SK-N-SH treated with all-trans-retinoic acid at 6 μM for 48 hours (cell line): ENCODE data around the gene APOBEC3C.

Source experiments
- ATAC-seq: fragments of 200-7000 bp; cut with Tn5 transposase; 3 replicates; pipeline ENCODE4 v1.9.1; 2020; ENCODE audit warnings: mild to moderate bottlenecking, moderate library complexity
- ARNTL ChIP-seq: fragments of 450-650 bp; formaldehyde crosslinking; IDR thresholded peaks from 2 replicates; pipeline ENCODE4 v1.5.0; 2020; ENCODE audit warnings: low read depth, mild to moderate bottlenecking, moderate library complexity, borderline replicate concordance
- BACH2 ChIP-seq: fragments of 250-450 bp; sonication (Bioruptor Pico); IDR thresholded peaks from 2 replicates; pipeline ENCODE4 v1.9.0; 2021; ENCODE audit warnings: mild to moderate bottlenecking, borderline replicate concordance
- CSDC2 ChIP-seq: fragments of 250-450 bp; sonication (Bioruptor Pico); IDR thresholded peaks from 2 replicates; pipeline ENCODE4 v1.5.0; 2020; ENCODE audit warnings: mild to moderate bottlenecking, moderate library complexity
- ESRRG ChIP-seq: fragments of 250-450 bp; sonication (Bioruptor Pico); IDR thresholded peaks from 2 replicates; pipeline ENCODE4 v1.6.1; 2021; ENCODE audit warnings: mild to moderate bottlenecking
- GLIS3 ChIP-seq: fragments of 250-450 bp; sonication (Bioruptor Pico); IDR thresholded peaks from 2 replicates; pipeline ENCODE4 v1.5.0; 2020; ENCODE audit warnings: mild to moderate bottlenecking, moderate library complexity
- ISL1 ChIP-seq: fragments of 250-450 bp; sonication (Bioruptor Pico); IDR thresholded peaks from 2 replicates; pipeline ENCODE4 v2.1.2; 2022; ENCODE audit warnings: mild to moderate bottlenecking, moderate library complexity
- OSR1 ChIP-seq: fragments of 250-450 bp; sonication (Bioruptor Pico); IDR thresholded peaks from 2 replicates; pipeline ENCODE4 v1.8.0; 2022; ENCODE audit warnings: moderate library complexity, mild to moderate bottlenecking, inconsistent platforms
- RARB ChIP-seq: fragments of 250-450 bp; sonication (Bioruptor Pico); IDR thresholded peaks from 2 replicates; pipeline ENCODE4 v1.8.0; 2021; ENCODE audit warnings: mild to moderate bottlenecking, moderate library complexity
- SNAI2 ChIP-seq: fragments of 250-450 bp; sonication (Bioruptor Pico); IDR thresholded peaks from 2 replicates; pipeline ENCODE4 v1.5.0; 2020; ENCODE audit warnings: mild to moderate bottlenecking, moderate library complexity
- TCF4 ChIP-seq: fragments of 250-450 bp; sonication (Bioruptor Pico); IDR thresholded peaks from 2 replicates; pipeline ENCODE4 v1.8.0; 2021; ENCODE audit warnings: mild to moderate bottlenecking, moderate library complexity, borderline replicate concordance
- TOX ChIP-seq: fragments of 250-450 bp; sonication (Bioruptor Pico); IDR thresholded peaks from 2 replicates; pipeline ENCODE4 v1.8.0; 2021; ENCODE audit warnings: mild to moderate bottlenecking, moderate library complexity, borderline replicate concordance
- ZC3H10 ChIP-seq: fragments of 250-450 bp; sonication (Bioruptor Pico); IDR thresholded peaks from 2 replicates; pipeline ENCODE4 v1.5.1; 2021; ENCODE audit warnings: mild to moderate bottlenecking, moderate library complexity
- ZFP3 ChIP-seq: fragments of 250-450 bp; sonication (Bioruptor Pico); IDR thresholded peaks from 2 replicates; pipeline ENCODE4 v1.5.0; 2020; ENCODE audit warnings: mild to moderate bottlenecking, moderate library complexity
- ZNF565 ChIP-seq: fragments of 450-650 bp; formaldehyde crosslinking; conservative IDR thresholded peaks from 2 replicates; pipeline ENCODE4 v1.5.0; 2020; ENCODE audit warnings: low read depth, mild to moderate bottlenecking, moderate library complexity
- ZNF70 ChIP-seq: fragments of 450-650 bp; formaldehyde crosslinking; IDR thresholded peaks from 2 replicates; pipeline ENCODE4 v1.5.0; 2020; ENCODE audit warnings: mild to moderate bottlenecking, moderate library complexity
- ZNF8 ChIP-seq: fragments of 450-650 bp; formaldehyde crosslinking; IDR thresholded peaks from 2 replicates; pipeline ENCODE4 v1.5.0; 2020; ENCODE audit warnings: mild to moderate bottlenecking, moderate library complexity
- TF ChIP-seq, protein P1 (sequence below): fragments of 250-450 bp; sonication (Bioruptor Pico); IDR thresholded peaks from 2 replicates; pipeline ENCODE4 v1.5.1; 2021; ENCODE audit warnings: mild to moderate bottlenecking, moderate library complexity
- TF ChIP-seq, protein P2 (sequence below): fragments of 250-450 bp; sonication (Bioruptor Pico); IDR thresholded peaks from 2 replicates; pipeline ENCODE4 v1.5.1; 2020; ENCODE audit warnings: low read depth, mild to moderate bottlenecking, moderate library complexity
- TF ChIP-seq, protein P3 (sequence below): fragments of 250-450 bp; sonication (Bioruptor Pico); IDR thresholded peaks from 2 replicates; pipeline ENCODE4 v1.8.0; 2020; ENCODE audit warnings: mild to moderate bottlenecking, moderate library complexity, borderline replicate concordance
- TF ChIP-seq, protein P4 (sequence below): fragments of 250-450 bp; sonication (Bioruptor Pico); IDR thresholded peaks from 2 replicates; pipeline ENCODE4 v1.5.0; 2020; ENCODE audit warnings: mild to moderate bottlenecking, moderate library complexity
- TF ChIP-seq, protein P5 (sequence below): fragments of 250-450 bp; sonication (Bioruptor Pico); IDR thresholded peaks from 2 replicates; pipeline ENCODE4 v1.8.0; 2021; ENCODE audit warnings: low read depth, mild to moderate bottlenecking, moderate library complexity, borderline replicate concordance

Gene APOBEC3C

DNA sequence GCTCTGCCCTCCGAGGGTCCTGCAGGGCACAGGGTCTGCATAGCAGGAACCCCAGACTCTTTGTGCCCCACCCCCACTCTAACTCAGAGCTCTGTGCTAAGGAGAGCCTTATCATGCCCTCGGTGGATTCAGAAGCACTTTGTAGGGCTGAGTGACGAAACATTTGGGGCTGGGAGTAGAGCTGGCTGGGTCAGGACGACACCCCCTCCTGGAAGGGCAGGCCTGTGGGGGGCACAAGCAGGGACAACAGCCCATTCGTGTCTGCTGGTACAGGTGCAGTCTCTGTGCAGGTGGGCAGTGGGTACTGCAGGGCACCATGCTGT lies 47.7 kb upstream of the APOBEC3C start (continued):
- TF ChIP-seq, protein P1, sequence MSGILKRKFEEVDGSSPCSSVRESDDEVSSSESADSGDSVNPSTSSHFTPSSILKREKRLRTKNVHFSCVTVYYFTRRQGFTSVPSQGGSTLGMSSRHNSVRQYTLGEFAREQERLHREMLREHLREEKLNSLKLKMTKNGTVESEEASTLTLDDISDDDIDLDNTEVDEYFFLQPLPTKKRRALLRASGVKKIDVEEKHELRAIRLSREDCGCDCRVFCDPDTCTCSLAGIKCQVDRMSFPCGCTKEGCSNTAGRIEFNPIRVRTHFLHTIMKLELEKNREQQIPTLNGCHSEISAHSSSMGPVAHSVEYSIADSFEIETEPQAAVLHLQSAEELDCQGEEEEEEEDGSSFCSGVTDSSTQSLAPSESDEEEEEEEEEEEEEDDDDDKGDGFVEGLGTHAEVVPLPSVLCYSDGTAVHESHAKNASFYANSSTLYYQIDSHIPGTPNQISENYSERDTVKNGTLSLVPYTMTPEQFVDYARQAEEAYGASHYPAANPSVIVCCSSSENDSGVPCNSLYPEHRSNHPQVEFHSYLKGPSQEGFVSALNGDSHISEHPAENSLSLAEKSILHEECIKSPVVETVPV = no peak

DNA sequence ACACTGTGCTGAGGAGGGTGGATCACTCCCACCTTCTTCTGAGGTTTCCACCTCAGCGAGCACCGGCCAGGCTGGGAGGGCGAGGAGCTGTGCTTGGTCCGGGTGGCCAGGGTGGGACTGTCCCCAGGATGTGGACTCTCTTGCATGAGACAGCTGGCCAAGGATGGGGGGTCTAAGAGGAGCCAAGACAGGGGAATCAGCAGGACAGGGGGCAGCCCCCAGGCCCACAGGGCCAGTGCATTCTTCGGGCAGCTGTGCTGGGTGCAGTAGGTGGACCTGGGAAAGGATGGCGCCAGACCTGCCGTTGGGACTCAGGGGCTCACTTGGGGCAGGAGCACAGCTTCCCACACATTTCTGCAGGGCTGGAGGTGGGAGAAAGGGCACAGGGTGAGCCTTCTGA lies 47.1 kb upstream of the APOBEC3C start:
- no peak for ATAC-seq
- TF ChIP-seq, protein P2, sequence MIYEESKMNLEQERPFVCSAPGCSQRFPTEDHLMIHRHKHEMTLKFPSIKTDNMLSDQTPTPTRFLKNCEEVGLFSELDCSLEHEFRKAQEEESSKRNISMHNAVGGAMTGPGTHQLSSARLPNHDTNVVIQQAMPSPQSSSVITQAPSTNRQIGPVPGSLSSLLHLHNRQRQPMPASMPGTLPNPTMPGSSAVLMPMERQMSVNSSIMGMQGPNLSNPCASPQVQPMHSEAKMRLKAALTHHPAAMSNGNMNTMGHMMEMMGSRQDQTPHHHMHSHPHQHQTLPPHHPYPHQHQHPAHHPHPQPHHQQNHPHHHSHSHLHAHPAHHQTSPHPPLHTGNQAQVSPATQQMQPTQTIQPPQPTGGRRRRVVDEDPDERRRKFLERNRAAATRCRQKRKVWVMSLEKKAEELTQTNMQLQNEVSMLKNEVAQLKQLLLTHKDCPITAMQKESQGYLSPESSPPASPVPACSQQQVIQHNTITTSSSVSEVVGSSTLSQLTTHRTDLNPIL = no peak
- TF ChIP-seq GLIS3 (CRISPR knock-in tag) = no peak
- no peak for TF ChIP-seq ZNF8
- no peak for TF ChIP-seq CSDC2

DNA sequence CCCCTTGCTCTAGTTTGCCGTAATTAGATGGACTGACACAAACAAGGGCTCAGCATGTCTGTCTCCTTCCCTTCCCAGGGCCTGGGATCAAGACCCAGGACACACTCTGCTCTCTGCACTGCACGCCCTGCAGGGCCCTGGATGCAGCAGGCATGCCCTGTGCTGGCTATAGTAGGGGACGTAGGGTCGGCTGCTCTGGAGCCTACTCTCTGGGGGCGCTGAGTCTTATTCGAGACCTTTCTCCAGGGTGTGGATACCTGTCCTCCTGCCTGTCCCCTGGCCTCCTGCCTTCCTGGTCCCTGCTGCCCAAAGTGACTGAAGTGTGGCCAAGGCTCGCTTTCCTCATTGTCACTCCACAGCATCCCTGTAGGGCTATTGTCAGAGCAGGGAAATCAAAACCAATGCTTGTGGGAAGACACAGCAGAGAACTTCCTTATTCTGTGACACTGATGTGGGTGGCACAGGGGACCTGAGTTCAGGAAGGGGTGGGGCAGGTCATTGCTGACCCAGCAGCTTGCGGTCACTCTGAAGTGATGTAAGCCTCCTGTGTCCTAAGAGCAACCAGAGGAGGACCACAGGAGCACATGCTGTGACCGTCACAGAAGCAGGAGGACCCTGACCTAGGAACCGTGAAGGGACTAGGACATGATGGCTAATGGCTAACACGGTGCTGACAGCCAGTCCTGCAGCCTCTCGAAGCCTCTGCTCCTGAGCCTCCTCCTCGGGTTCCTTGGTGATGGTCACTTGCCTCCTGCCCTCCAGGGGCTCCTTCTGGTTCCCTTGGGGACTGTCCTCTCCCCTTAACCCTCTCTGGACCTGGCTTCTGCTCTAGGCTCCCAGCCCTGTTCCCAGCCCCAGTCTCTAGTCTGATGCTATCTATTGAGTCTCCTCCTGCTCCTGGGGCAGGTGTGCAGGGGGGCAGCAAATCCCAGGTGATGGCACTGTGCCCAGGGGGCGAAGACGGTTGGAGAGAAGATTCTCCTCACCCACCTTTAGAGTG lies 46.3 kb upstream of the APOBEC3C start:
- TF ChIP-seq, protein P3, sequence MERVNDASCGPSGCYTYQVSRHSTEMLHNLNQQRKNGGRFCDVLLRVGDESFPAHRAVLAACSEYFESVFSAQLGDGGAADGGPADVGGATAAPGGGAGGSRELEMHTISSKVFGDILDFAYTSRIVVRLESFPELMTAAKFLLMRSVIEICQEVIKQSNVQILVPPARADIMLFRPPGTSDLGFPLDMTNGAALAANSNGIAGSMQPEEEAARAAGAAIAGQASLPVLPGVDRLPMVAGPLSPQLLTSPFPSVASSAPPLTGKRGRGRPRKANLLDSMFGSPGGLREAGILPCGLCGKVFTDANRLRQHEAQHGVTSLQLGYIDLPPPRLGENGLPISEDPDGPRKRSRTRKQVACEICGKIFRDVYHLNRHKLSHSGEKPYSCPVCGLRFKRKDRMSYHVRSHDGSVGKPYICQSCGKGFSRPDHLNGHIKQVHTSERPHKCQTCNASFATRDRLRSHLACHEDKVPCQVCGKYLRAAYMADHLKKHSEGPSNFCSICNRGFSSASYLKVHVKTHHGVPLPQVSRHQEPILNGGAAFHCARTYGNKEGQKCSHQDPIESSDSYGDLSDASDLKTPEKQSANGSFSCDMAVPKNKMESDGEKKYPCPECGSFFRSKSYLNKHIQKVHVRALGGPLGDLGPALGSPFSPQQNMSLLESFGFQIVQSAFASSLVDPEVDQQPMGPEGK (CRISPR knock-in tag) = no peak
- no peak for TF ChIP-seq ARNTL (CRISPR knock-in tag)
- TF ChIP-seq, all 23 proteins: peak for 0
- no peak for ATAC-seq

DNA sequence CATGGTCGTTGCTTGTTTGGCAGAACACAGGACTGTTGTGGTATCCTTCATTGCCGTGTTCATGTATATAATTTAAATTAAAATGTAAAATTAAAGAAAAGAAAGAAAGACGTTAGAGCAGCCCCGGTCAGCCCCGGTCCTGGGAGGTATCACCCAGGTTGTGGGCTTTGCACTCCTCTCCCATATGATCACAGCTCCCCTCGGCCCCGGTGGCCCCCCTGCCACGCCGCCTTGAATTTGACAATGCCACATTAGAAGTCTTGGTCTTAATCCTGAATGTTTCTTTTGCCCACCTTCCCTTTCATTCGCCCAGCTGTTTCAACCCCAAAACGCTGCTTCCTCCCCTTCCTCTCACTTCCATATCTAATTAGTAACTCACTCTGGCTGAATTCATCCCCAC lies 45.3 kb upstream of the APOBEC3C start:
- ATAC-seq = no peak
- TF ChIP-seq ZNF70 (CRISPR knock-in tag) = no peak

DNA sequence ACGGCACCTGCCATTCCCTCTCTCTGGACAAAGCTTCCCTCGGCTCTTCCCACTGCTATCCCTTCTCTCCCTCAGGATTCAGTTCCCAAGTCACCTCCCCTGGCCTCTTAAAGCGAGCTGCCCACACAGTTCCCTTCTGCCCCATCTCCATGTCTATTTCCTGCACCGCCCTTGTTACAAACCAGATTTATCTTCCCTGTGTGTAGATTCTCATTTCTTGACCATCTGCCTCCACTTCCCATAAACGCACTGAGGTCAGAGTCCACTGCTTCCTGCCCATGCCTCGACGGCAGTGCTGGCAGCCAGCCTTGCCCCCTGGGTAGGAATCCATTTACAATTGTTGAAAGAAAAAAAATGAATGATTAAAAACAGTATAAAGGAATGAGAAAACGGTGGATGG lies 43.5 kb upstream of the APOBEC3C start:
- TF ChIP-seq RARB (CRISPR knock-in tag) (no peak), ISL1 (no peak), ZC3H10 (CRISPR knock-in tag) (no peak), TCF4 (no peak)
- ATAC-seq = no peak

DNA sequence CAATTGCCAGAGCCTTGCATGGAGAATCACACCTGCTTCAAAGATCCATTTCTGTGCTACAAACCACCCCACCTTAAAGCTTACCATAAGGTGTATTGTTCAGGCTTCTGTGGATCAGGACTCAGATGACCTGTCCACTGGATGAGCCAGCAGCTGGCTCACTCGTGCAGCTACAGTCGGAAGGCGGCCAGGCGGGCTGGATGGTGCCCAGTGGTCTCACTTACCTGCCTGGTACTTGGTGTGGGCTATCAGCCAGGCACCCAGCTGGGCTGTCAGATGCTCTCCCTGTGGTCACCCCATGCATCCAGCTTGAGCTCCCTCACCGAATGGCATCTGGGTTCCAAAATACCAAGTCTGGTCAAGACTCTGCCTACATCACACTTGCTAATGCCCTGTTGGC lies 42.9 kb upstream of the APOBEC3C start:
- no peak for ATAC-seq
- TF ChIP-seq ZNF8 (no peak), CSDC2 (no peak), RARB (CRISPR knock-in tag) (no peak), BACH2 (CRISPR knock-in tag) (no peak), ZFP3 (CRISPR knock-in tag) (no peak), SNAI2 (no peak), TOX (CRISPR knock-in tag) (no peak), ZNF70 (CRISPR knock-in tag) (no peak), OSR1 (CRISPR knock-in tag) (no peak), ZNF565 (no peak), ESRRG (CRISPR knock-in tag) (no peak)
- TF ChIP-seq, protein P3 (CRISPR knock-in tag) = no peak
- TF ChIP-seq, protein P4, sequence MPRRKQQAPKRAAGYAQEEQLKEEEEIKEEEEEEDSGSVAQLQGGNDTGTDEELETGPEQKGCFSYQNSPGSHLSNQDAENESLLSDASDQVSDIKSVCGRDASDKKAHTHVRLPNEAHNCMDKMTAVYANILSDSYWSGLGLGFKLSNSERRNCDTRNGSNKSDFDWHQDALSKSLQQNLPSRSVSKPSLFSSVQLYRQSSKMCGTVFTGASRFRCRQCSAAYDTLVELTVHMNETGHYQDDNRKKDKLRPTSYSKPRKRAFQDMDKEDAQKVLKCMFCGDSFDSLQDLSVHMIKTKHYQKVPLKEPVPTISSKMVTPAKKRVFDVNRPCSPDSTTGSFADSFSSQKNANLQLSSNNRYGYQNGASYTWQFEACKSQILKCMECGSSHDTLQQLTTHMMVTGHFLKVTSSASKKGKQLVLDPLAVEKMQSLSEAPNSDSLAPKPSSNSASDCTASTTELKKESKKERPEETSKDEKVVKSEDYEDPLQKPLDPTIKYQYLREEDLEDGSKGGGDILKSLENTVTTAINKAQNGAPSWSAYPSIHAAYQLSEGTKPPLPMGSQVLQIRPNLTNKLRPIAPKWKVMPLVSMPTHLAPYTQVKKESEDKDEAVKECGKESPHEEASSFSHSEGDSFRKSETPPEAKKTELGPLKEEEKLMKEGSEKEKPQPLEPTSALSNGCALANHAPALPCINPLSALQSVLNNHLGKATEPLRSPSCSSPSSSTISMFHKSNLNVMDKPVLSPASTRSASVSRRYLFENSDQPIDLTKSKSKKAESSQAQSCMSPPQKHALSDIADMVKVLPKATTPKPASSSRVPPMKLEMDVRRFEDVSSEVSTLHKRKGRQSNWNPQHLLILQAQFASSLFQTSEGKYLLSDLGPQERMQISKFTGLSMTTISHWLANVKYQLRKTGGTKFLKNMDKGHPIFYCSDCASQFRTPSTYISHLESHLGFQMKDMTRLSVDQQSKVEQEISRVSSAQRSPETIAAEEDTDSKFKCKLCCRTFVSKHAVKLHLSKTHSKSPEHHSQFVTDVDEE = no peak
- TF ChIP-seq, protein P2 = no peak
- TF ChIP-seq, protein P5, sequence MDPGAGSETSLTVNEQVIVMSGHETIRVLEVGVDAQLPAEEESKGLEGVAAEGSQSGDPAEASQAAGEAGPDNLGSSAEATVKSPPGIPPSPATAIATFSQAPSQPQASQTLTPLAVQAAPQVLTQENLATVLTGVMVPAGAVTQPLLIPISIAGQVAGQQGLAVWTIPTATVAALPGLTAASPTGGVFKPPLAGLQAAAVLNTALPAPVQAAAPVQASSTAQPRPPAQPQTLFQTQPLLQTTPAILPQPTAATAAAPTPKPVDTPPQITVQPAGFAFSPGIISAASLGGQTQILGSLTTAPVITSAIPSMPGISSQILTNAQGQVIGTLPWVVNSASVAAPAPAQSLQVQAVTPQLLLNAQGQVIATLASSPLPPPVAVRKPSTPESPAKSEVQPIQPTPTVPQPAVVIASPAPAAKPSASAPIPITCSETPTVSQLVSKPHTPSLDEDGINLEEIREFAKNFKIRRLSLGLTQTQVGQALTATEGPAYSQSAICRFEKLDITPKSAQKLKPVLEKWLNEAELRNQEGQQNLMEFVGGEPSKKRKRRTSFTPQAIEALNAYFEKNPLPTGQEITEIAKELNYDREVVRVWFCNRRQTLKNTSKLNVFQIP (CRISPR knock-in tag) = no peak
